ENCODE results near the gene DLG2.

Gene DLG2

GRCh38 chr11:83681906-83682610 is 1945.1 kb downstream of the DLG2 start:
- no peak for DNase-seq

GRCh38 chr11:83681031-83681781 is 1945.9 kb downstream of the DLG2 start:
- no peak for DNase-seq

DNA sequence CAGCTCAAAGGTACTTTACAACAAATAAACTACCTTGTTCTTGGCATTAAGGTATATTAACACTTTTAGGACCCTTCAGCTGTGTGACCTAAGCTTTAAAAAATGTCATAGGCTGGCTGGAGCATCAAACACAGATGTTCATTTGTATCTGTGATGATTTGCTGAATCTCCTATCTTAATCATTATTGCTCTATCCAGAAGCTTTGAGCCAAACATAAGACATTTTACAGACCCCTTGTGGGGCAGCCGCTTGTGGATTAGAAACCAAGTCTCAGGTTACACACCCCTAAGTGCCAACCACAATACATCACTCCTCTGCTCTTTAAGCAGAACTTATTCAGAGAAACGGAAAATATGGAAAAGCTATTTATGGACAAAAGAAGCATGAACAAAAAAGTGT is 1946.8 kb downstream of the DLG2 start:
- DNase-seq, result no peak

DNA sequence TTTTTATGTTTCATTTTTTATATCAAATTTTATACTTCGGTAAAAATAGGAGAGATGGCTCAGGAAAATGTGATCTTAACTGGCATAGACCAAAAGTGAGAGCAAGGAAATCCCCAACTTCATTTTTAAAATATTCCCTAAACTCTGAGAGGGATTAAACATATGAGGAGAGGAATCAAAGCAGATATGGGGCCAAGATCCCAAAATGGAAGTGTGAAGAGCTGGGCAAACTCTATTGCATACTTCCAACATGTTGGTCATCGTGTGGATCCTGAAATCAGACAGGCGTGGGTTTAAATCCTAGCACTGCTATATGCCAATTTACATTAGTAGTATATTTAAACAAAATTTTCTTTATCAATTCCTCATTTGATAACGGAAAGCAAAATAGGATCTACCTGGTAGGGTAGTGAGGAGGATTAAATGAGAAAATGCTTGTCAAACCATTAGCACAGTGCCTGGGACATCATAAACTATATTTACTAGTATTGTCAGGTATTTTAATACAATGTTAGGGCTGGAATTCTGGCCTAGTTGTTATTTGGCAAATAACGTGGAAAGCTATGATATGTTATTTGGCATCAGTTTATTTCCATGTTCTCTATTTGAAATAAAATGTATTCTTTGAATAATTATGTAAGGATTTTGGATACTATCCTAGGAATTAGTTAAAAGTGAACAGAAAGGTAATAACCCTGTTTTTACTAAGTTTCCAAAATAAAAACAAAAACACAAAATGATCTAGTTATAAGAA is 1948.1 kb downstream of the DLG2 start:
- DNase-seq, result no peak

- no peak for DNase-seq
Observed at GRCh38 chr11:83677730-83678129, 1949.4 kb downstream of the DLG2 start.

GRCh38 chr11:83676056-83676601 is 1951.0 kb downstream of the DLG2 start:
- DNase-seq, result no peak

- no peak for DNase-seq
Observed at GRCh38 chr11:83674102-83674896, 1952.8 kb downstream of the DLG2 start.

DNA sequence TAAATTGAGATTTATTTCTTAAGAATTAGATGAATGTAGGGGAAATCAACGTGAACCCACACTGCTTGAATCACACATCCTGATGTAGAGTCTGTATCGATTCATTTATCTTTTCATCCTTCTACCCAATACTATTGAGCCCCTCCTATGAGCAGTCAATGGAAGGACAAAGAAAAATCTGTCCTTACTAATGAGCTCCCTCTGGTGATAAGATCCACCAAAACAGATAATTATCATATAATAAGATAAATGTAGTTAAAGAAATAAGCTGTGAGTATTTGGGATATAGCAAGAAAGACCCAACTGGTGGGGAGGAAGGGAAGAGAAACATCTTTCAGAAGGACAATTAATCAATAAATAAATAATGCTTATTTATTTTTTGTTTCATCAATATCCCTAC is 1955.9 kb downstream of the DLG2 start:
- DNase-seq, result no peak

DNA sequence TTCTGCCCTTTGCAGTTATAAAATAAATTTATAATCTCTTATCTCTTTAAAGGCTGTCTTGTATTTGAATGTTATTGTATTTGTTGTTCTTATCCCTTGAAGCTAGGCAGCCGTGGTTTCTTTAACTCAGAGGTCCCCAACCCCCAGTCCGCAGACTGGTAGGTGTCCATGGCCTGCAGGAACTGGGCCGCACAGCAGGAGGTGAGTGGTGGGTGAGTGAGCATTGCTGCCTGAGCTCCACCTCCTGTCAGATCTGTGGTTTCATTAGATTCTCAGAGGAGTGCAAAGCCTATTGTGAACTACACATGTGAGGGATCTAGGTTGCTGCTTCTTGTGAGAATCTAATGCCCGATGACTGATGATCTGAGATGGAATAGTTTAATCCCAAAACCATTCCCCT is 1961.0 kb downstream of the DLG2 start:
- DNase-seq, result no peak

- no peak for DNase-seq
Observed at GRCh38 chr11:83663988-83664387, 1963.2 kb downstream of the DLG2 start.

GRCh38 chr11:83663446-83663845 is 1963.7 kb downstream of the DLG2 start:
- DNase-seq, result no peak

DNA sequence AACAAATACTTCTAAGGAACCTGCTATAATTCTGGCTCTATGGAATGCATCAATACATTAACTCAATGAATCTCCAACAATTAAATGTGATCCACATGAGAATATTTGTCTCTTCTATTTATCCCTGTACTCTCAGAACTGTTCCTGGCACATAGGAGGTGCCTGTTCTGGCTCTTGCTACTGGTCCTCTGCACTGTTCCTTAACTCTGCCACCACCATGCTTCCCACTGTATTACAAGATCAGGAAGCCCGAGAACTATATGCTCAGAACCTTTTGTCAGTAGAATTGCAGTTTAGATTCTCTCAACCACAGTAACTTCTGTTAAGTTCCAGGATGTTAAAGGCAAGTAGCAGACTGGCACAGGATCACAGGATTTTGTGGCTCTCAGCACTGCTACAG is 1964.7 kb downstream of the DLG2 start:
- no peak for DNase-seq

GRCh38 chr11:83661491-83662350 is 1965.4 kb downstream of the DLG2 start:
- no peak for DNase-seq

DNA sequence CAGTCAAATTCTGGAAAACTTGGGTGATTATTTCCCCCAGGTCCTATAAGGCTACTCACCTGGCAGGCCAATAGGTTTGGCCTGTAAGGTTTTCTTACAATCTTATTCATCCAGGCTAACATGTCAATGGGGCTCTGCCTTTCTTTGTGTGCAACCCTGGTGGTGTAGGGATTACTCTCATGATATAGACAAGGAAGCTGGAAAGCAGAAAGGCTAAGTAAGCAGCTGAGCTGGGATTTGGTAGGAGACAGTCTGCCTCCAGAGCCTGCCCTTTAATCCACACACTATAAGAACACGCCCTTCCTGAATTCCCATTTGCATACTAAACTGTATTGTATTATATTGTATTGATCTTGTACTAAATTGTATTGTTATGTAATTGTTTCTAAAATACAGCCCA is 1967.7 kb downstream of the DLG2 start:
- DNase-seq, result no peak

- DNase-seq, result no peak
Observed at GRCh38 chr11:83656796-83657330, 1970.3 kb downstream of the DLG2 start.

DNA sequence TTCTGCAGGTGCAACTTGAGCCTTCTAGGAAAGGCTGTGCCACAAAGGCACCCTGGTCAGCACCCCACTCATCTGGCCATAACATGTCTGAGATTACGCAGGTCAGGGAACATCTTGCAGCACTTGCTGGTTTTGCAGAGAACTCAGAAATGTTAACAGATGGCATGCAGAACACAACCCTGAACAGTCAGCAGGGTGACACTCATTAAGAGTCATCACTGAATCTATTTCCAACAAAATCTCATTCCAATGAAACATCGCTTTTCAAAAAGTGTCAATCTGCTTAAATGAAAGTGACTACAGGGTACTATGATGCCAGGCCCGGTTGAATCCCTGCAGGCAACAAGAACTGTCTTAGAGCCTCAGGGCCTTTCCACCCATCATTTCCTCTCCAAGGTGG is 1971.2 kb downstream of the DLG2 start:
- DNase-seq, result no peak

GRCh38 chr11:83649528-83649855 is 1977.7 kb downstream of the DLG2 start:
- DNase-seq, result no peak

DNA sequence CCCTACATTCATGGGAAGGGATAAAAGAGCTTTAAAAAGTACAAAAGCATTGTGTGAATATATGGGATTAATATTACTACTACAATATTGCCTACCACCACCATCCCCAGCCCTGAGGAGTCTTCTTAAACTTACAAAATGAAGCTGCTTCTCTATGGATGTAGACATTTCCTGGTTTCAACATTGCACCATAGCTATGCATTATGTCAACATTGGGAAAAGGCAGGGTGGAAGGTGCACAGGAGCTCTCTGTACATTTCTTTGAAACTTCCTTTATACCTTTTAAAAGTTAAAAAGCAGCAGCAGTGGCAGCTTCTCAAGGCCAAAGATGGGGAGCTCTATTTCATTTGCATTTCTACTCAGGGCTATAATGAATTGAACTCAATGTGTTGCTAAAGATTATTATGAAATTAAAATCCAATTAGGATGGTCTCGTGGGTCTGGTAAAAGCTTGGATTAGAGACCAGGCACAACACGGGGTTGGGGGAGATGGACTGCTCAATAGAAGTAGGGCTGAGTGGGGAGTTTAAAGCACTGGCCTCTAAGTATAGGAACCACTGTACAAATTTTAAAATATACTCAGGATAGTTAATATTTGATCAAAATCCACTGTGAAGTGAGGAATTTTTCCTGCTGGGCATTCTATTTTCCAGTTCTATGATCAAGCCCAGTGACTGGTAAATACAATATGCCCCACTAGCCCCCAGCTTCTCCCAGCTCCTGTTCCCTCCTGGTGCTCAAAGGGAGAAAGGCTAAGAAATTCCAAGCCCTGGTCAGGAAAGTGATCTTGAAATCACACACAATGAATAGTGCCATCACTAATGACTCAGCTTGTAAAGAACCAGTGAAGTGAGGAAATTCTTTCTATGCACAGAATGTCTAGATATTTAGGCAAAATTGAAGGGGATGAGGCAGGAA is 1978.3 kb downstream of the DLG2 start:
- DNase-seq, result no peak

DNA sequence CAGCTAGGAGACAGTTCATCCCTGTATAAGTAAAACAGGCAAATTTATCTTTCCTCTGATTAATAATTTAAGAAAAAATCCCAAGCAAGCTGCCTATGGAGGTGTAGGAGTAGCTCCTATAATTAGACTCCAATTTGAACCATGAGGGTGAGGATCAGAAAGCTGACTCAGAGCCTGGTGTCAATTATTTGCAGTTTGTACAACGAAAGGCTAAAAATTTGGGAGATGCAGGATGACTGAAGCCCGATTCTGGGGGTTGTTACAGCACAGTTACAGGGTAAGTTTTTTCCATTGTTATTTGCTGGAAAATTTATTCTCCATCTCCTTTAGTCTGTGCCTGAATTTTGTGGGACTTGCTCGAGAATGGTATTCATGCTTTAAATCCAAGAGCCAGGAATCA is 1981.6 kb downstream of the DLG2 start:
- DNase-seq, result no peak

DNA sequence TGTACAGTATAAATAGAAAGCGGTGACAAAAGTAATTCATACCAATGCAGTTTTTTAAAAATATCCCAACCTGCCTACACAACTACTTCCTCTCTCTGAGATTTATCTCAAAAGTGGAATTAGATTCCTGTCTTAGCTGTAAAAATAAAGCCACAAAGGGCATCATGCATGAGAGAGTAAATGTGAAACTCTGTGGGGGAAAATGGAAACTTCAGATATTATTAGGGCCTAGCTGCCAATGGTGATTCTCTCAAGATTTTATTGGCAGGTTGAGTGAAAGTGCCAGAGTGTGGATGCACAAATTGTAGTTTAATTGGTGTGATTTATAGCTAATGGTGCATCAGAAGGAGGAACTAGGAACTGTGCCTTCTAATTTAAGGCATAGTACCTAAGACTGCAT is 1984.0 kb downstream of the DLG2 start:
- DNase-seq, result no peak

DNA sequence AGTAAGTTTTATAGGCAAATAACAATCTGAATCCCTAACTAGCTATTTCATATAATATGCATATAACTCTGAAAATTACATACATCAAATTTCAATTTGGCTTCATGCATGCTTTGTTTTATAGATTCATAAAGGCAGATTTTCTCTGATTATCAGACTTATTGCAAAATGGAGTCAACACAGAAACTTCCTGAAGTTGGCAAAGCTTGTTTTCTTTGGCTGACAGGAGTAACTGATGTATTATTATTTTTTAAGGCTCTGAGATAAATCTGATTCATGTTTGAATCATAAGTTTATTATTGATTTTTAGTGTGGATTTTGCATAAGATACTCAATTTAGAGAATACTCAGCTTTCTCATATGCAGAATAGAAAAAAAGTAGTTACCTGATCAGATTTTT is 1984.6 kb downstream of the DLG2 start:
- no peak for DNase-seq
